ENCODE results near the gene VWA7.

VWA7 gene

GRCh38 chr6:31784098-31784925, 7.2 kb upstream of the VWA7 start:
- H3K36me3 ChIP-seq (ENCODE audit: control insufficient read depth in 1 of 2, insufficient read depth in 2 of 2, low read length in 2 of 2), result peaks cover 32 to 62% of the 10 kb centered on the region in 2 donors
- H3K27me3 ChIP-seq (ENCODE audit: low read depth, low read length), result no peaks in the 10 kb centered on the region
- no peaks in the 10 kb centered on the region for H3K9me3 ChIP-seq (ENCODE audit: control insufficient read depth in 1 of 2, low read length in 2 of 2)
- no peaks in the 10 kb centered on the region for H3K4me1 ChIP-seq (ENCODE audit: control insufficient read depth in 1 of 2, insufficient read depth in 2 of 2, low read length in 2 of 2)
- H3K4me3 ChIP-seq (ENCODE audit: low read depth in 1 of 2, low read length in 2 of 2), result no peak overlapping the region
- no peak overlapping the region for H3K27ac ChIP-seq (ENCODE audit: low read length)

- Histone ChIP-seq H3K36me3 (ENCODE audit: control insufficient read depth in 1 of 2, insufficient read depth in 2 of 2, low read length in 2 of 2) (peaks cover 30 to 66% of the 10 kb centered on the region in 2 donors), H3K27me3 (ENCODE audit: low read depth, low read length) (no peaks in the 10 kb centered on the region), H3K4me1 (ENCODE audit: control insufficient read depth in 1 of 2, insufficient read depth in 2 of 2, low read length in 2 of 2) (peaks cover 0 to 2% of the 10 kb centered on the region in 2 donors), H3K27ac (ENCODE audit: low read length) (no peak overlapping the region), H3K9me3 (ENCODE audit: control insufficient read depth in 1 of 2, low read length in 2 of 2) (no peaks in the 10 kb centered on the region), H3K4me3 (ENCODE audit: low read depth in 1 of 2, low read length in 2 of 2) (no peak overlapping the region)
Measured at GRCh38 chr6:31782126-31782855, 5.2 kb upstream of the VWA7 start.

- Histone ChIP-seq H3K4me3 (ENCODE audit: low read depth in 1 of 2, low read length in 2 of 2) (no peak overlapping the region), H3K4me1 (ENCODE audit: control insufficient read depth in 1 of 2, insufficient read depth in 2 of 2, low read length in 2 of 2) (peaks cover 0 to 10% of the 10 kb centered on the region in 2 donors), H3K27ac (ENCODE audit: low read length) (no peak overlapping the region), H3K27me3 (ENCODE audit: low read depth, low read length) (no peaks in the 10 kb centered on the region), H3K36me3 (ENCODE audit: control insufficient read depth in 1 of 2, insufficient read depth in 2 of 2, low read length in 2 of 2) (peaks cover 30 to 66% of the 10 kb centered on the region in 2 donors), H3K9me3 (ENCODE audit: control insufficient read depth in 1 of 2, low read length in 2 of 2) (no peaks in the 10 kb centered on the region)
Measured at GRCh38 chr6:31781244-31782125, 4.4 kb upstream of the VWA7 start.

GRCh38 chr6:31780507-31781243, 3.5 kb upstream of the VWA7 start:
- no peaks in the 10 kb centered on the region for H3K9me3 ChIP-seq (ENCODE audit: control insufficient read depth in 1 of 2, low read length in 2 of 2)
- H3K27me3 ChIP-seq (ENCODE audit: low read depth, low read length), result no peaks in the 10 kb centered on the region
- H3K36me3 ChIP-seq (ENCODE audit: control insufficient read depth in 1 of 2, insufficient read depth in 2 of 2, low read length in 2 of 2), result peaks cover 30 to 66% of the 10 kb centered on the region in 2 donors
- H3K4me3 ChIP-seq (ENCODE audit: low read depth in 1 of 2, low read length in 2 of 2), result no peak overlapping the region
- H3K4me1 ChIP-seq (ENCODE audit: control insufficient read depth in 1 of 2, insufficient read depth in 2 of 2, low read length in 2 of 2), result peaks cover 0 to 12% of the 10 kb centered on the region in 2 donors
- H3K27ac ChIP-seq (ENCODE audit: low read length), result no peak overlapping the region

- Histone ChIP-seq H3K4me1 (ENCODE audit: control insufficient read depth in 1 of 2, insufficient read depth in 2 of 2, low read length in 2 of 2) (peaks cover 0 to 12% of the 10 kb centered on the region in 2 donors), H3K4me3 (ENCODE audit: low read depth in 1 of 2, low read length in 2 of 2) (no peak overlapping the region), H3K9me3 (ENCODE audit: control insufficient read depth in 1 of 2, low read length in 2 of 2) (no peaks in the 10 kb centered on the region), H3K27me3 (ENCODE audit: low read depth, low read length) (no peaks in the 10 kb centered on the region), H3K36me3 (ENCODE audit: control insufficient read depth in 1 of 2, insufficient read depth in 2 of 2, low read length in 2 of 2) (peaks cover 22 to 58% of the 10 kb centered on the region in 2 donors), H3K27ac (ENCODE audit: low read length) (no peak overlapping the region)
Measured at GRCh38 chr6:31779908-31780307, 2.8 kb upstream of the VWA7 start.

- peaks cover 0 to 12% of the 10 kb centered on the region in 2 donors for H3K4me1 ChIP-seq (ENCODE audit: control insufficient read depth in 1 of 2, insufficient read depth in 2 of 2, low read length in 2 of 2)
- H3K36me3 ChIP-seq (ENCODE audit: control insufficient read depth in 1 of 2, insufficient read depth in 2 of 2, low read length in 2 of 2), result peaks cover 16 to 52% of the 10 kb centered on the region in 2 donors
- H3K27ac ChIP-seq (ENCODE audit: low read length), result no peak overlapping the region
- no peaks in the 10 kb centered on the region for H3K9me3 ChIP-seq (ENCODE audit: control insufficient read depth in 1 of 2, low read length in 2 of 2)
- H3K4me3 ChIP-seq (ENCODE audit: low read depth in 1 of 2, low read length in 2 of 2), result no peak overlapping the region
- no peaks in the 10 kb centered on the region for H3K27me3 ChIP-seq (ENCODE audit: low read depth, low read length)
Measured at GRCh38 chr6:31778999-31779885, 2.1 kb upstream of the VWA7 start.

- Histone ChIP-seq H3K9me3 (ENCODE audit: control insufficient read depth in 1 of 2, low read length in 2 of 2) (no peaks in the 10 kb centered on the region), H3K27me3 (ENCODE audit: low read depth, low read length) (no peaks in the 10 kb centered on the region), H3K36me3 (ENCODE audit: control insufficient read depth in 1 of 2, insufficient read depth in 2 of 2, low read length in 2 of 2) (peaks cover 11 to 48% of the 10 kb centered on the region in 2 donors), H3K4me1 (ENCODE audit: control insufficient read depth in 1 of 2, insufficient read depth in 2 of 2, low read length in 2 of 2) (peaks cover 0 to 12% of the 10 kb centered on the region in 2 donors), H3K4me3 (ENCODE audit: low read depth in 1 of 2, low read length in 2 of 2) (no peak overlapping the region), H3K27ac (ENCODE audit: low read length) (no peak overlapping the region)
Measured at GRCh38 chr6:31778193-31778592, 1.1 kb upstream of the VWA7 start.

GRCh38 chr6:31777667-31778050, 531 bp upstream of the VWA7 start:
- H3K27me3 ChIP-seq (ENCODE audit: low read depth, low read length), result no peaks in the 10 kb centered on the region
- no peaks in the 10 kb centered on the region for H3K9me3 ChIP-seq (ENCODE audit: control insufficient read depth in 1 of 2, low read length in 2 of 2)
- peaks cover 0 to 12% of the 10 kb centered on the region in 2 donors for H3K4me1 ChIP-seq (ENCODE audit: control insufficient read depth in 1 of 2, insufficient read depth in 2 of 2, low read length in 2 of 2)
- no peak overlapping the region for H3K4me3 ChIP-seq (ENCODE audit: low read depth in 1 of 2, low read length in 2 of 2)
- H3K27ac ChIP-seq (ENCODE audit: low read length), result peak overlapping the region; percentile 45
- peaks cover 11 to 44% of the 10 kb centered on the region in 2 donors for H3K36me3 ChIP-seq (ENCODE audit: control insufficient read depth in 1 of 2, insufficient read depth in 2 of 2, low read length in 2 of 2)

- H3K27ac ChIP-seq (ENCODE audit: low read length), result peak overlapping the region; percentile 14
Measured at GRCh38 chr6:31776485-31776988, 591 bp downstream of the VWA7 start.

More at GRCh38 chr6:31776485-31776988, 591 bp downstream of the VWA7 start:
- H3K4me1 ChIP-seq (ENCODE audit: control insufficient read depth in 1 of 2, insufficient read depth in 2 of 2, low read length in 2 of 2), result peaks cover 0 to 12% of the 10 kb centered on the region in 2 donors
- peaks cover 11 to 32% of the 10 kb centered on the region in 2 donors for H3K36me3 ChIP-seq (ENCODE audit: control insufficient read depth in 1 of 2, insufficient read depth in 2 of 2, low read length in 2 of 2)
- H3K27me3 ChIP-seq (ENCODE audit: low read depth, low read length), result no peaks in the 10 kb centered on the region
- no peaks in the 10 kb centered on the region for H3K9me3 ChIP-seq (ENCODE audit: control insufficient read depth in 1 of 2, low read length in 2 of 2)
- H3K4me3 ChIP-seq (ENCODE audit: low read depth in 1 of 2, low read length in 2 of 2), result peak overlapping the region in 1 of 2 donors; percentile 8
